A549 (cell line): Measurements from ENCODE around the gene ZBTB37. TPM values are rescaled to one million over a fixed set of nuclear protein-coding genes. Genes with fewer than 3 reads are reported as not detected.

Experiments used
- ATAC-seq, 2 experiments: fragments of 200-7000 bp in 1 of 2; fragments of >200 bp in 1 of 2; cut with Nextera tagmentation in 1 of 2; cut with Tn5 transposase in 1 of 2; 3 replicates each; pipeline versions ENCODE4 v1.8.0 to v1.9.1; 2018 to 2020; ENCODE audit warnings: mild to moderate bottlenecking in 1 of 2, moderate library complexity in 1 of 2
- CTCF ChIA-PET: fragments of 300-600 bp; sonication (Branson Sonifier 250); formaldehyde crosslinking; extraction: SDS; loops from one replicate; lab custom pipeline; 2021; ENCODE audit warnings: antibody characterized with exemption, inconsistent platforms; lab: Yijun Ruan, JAX
- POLR2A ChIA-PET: fragments of 350-600 bp; formaldehyde crosslinking; extraction: SDS; loops from one replicate; lab custom pipeline; 2021; ENCODE audit warnings: antibody characterized with exemption, inconsistent platforms; lab: Yijun Ruan, JAX
- DNase-seq, 2 experiments: peaks; one replicate each; pipeline versions ENCODE4 v3.0.0 to v3.0.0-alpha.2; 2011 to 2016; ENCODE audit warnings: low read depth in 1 of 2, low spot score in 1 of 2
- FAIRE-seq: peaks from 2 replicates; lab custom pipeline; 2011; peaks lifted over from hg19 to GRCh38; lab: Jason Lieb, UNC
- H3K27ac ChIP-seq, 2 experiments: fragments of >200 bp; sonication (Bioruptor Twin); formaldehyde crosslinking; 3 replicates each; pipeline ENCODE4 v1.5.1; 2016 to 2017
- H3K4me1 ChIP-seq: fragments of >200 bp; sonication (Bioruptor Twin); formaldehyde crosslinking; 3 replicates; pipeline ENCODE4 v1.6.1; 2016
- H3K4me2 ChIP-seq: fragments of >200 bp; sonication (Bioruptor Twin); formaldehyde crosslinking; 3 replicates; pipeline ENCODE4 v1.6.1; 2016
- H3K4me3 ChIP-seq: fragments of >200 bp; sonication (Bioruptor Twin); formaldehyde crosslinking; 3 replicates; pipeline ENCODE4 v1.5.1; 2016
- H3K9me3 ChIP-seq: fragments of >200 bp; sonication (Bioruptor Twin); formaldehyde crosslinking; 3 replicates; pipeline ENCODE4 v1.6.1; 2016
- BCL3 ChIP-seq: fragments of >200 bp; sonication (Bioruptor Twin); formaldehyde crosslinking; IDR thresholded peaks from 3 replicates; pipeline ENCODE4 v1.6.1; 2016
- BHLHE40 ChIP-seq: IDR thresholded peaks from 2 replicates; pipeline ENCODE4 v1.6.1; 2012; ENCODE audit warnings: low read depth, low read length, inconsistent platforms
- CBX8 ChIP-seq: fragments of 200-600 bp; sonication (generic); IDR thresholded peaks from 2 replicates; pipeline ENCODE4 v1.6.1; 2016
- E2F6 ChIP-seq: IDR thresholded peaks from 2 replicates; pipeline ENCODE4 v1.6.1; 2012; ENCODE audit warnings: low read depth, borderline replicate concordance
- EHMT2 ChIP-seq: fragments of 200-600 bp; sonication (generic); IDR thresholded peaks from 2 replicates; pipeline ENCODE4 v1.6.1; 2016; ENCODE audit warnings: antibody characterized with exemption, low read depth, mild to moderate bottlenecking, moderate library complexity
- ELK1 ChIP-seq: fragments of 150-350 bp; IDR thresholded peaks from 2 replicates; pipeline ENCODE4 v1.6.1; 2014; ENCODE audit warnings: low read depth, mild to moderate bottlenecking, low read length
- ESRRA ChIP-seq: fragments of 150-350 bp; IDR thresholded peaks from 2 replicates; pipeline ENCODE4 v1.6.1; 2014; ENCODE audit warnings: mild to moderate bottlenecking, low read length, borderline replicate concordance
- FOXS1 ChIP-seq: fragments of 250-450 bp; sonication (Bioruptor Pico); IDR thresholded peaks from 2 replicates; pipeline ENCODE4 v1.5.0; 2020; ENCODE audit warnings: mild to moderate bottlenecking, moderate library complexity
- GATA3 ChIP-seq: IDR thresholded peaks from 2 replicates; pipeline ENCODE4 v1.6.1; 2012; ENCODE audit warnings: borderline replicate concordance
- HES2 ChIP-seq: fragments of >200 bp; sonication (Bioruptor Twin); formaldehyde crosslinking; IDR thresholded peaks from 2 replicates; pipeline ENCODE4 v1.6.1; 2016
- HEYL ChIP-seq: fragments of 250-450 bp; sonication (Bioruptor Pico); IDR thresholded peaks from 2 replicates; pipeline ENCODE4 v1.8.0; 2021; ENCODE audit warnings: mild to moderate bottlenecking, moderate library complexity
- HMGXB4 ChIP-seq: fragments of 250-450 bp; sonication (Bioruptor Pico); IDR thresholded peaks from 2 replicates; pipeline ENCODE4 v1.5.0; 2021; ENCODE audit warnings: mild to moderate bottlenecking, moderate library complexity, borderline replicate concordance
- HOXA7 ChIP-seq: fragments of 250-450 bp; sonication (Bioruptor Pico); IDR thresholded peaks from 2 replicates; pipeline ENCODE4 v1.5.0; 2020; ENCODE audit warnings: mild to moderate bottlenecking, moderate library complexity
- HOXB5 ChIP-seq: fragments of 250-450 bp; sonication (Bioruptor Pico); IDR thresholded peaks from 2 replicates; pipeline ENCODE4 v1.5.0; 2020; ENCODE audit warnings: mild to moderate bottlenecking, moderate library complexity
- JUN ChIP-seq, 2 experiments: fragments of >200 bp; sonication (Bioruptor Twin); formaldehyde crosslinking; IDR thresholded peaks; 2 replicates in 1 of 2; 3 replicates in 1 of 2; pipeline ENCODE4 v1.6.1; 2016 to 2017
- KDM1A ChIP-seq: fragments of 200-600 bp; sonication (generic); IDR thresholded peaks from 2 replicates; pipeline ENCODE4 v1.6.1; 2016; ENCODE audit warnings: low read depth, mild to moderate bottlenecking
- MAFK ChIP-seq: fragments of 450-650 bp; IDR thresholded peaks from 2 replicates; pipeline ENCODE4 v1.6.1; 2014; ENCODE audit not compliant: partially characterized antibody
- MYC ChIP-seq: IDR thresholded peaks from 2 replicates; pipeline ENCODE4 v1.6.1; 2012; ENCODE audit warnings: mild to moderate bottlenecking, inconsistent platforms, low read length, improper control_type of control experiment, borderline replicate concordance
- PHF8 ChIP-seq: fragments of 200-600 bp; sonication (generic); IDR thresholded peaks from 2 replicates; pipeline ENCODE4 v1.6.1; 2016; ENCODE audit warnings: low read depth, mild to moderate bottlenecking, antibody characterized with exemption, moderate library complexity, borderline replicate concordance
- POLR2A ChIP-seq: IDR thresholded peaks from 2 replicates; pipeline ENCODE4 v1.6.1; 2012; ENCODE audit warnings: mild to moderate bottlenecking, low read length
- TFCP2L1 ChIP-seq: fragments of 250-450 bp; sonication (Bioruptor Pico); IDR thresholded peaks from 2 replicates; pipeline ENCODE4 v1.5.0; 2021; ENCODE audit warnings: mild to moderate bottlenecking
- ZC3H11A ChIP-seq: fragments of 450-650 bp; IDR thresholded peaks from 2 replicates; pipeline ENCODE4 v1.6.1; 2014; ENCODE audit warnings: antibody characterized with exemption, mild to moderate bottlenecking
- ZNF302 ChIP-seq: fragments of 250-450 bp; sonication (Bioruptor Pico); IDR thresholded peaks from 2 replicates; pipeline ENCODE4 v1.9.0; 2021; ENCODE audit warnings: inconsistent platforms, mild to moderate bottlenecking, moderate library complexity
- ZSCAN20 ChIP-seq: fragments of 250-450 bp; sonication (Bioruptor Pico); IDR thresholded peaks from 2 replicates; pipeline ENCODE4 v1.8.0; 2022; ENCODE audit warnings: mild to moderate bottlenecking, moderate library complexity
- WGBS: methylation state at CpG from one replicate; pipeline ENCODE4 v1.1.6; 2017; ENCODE audit errors: missing lambda C conversion rate; 5-methylcytosine and 5-hydroxymethylcytosine counted together
- polyA plus RNA-seq, 4 experiments: library from polyadenylated mRNA; depleted of rRNA in 3 of 4; stranded (reverse); fragments of >200 nt; fragmentation: RNase III in 1 of 4; extraction: RNeasy Plus Mini Kit Qiagen cat#74134 plus additional on column Dnase treatment in 1 of 4; gene quantifications; 2 replicates in 3 of 4; 3 replicates in 1 of 4; pipeline ENCODE4 v1.2.3, GENCODE V29; 2011 to 2017
- TF ChIP-seq, protein P1 (sequence below): fragments of 200-600 bp; sonication (generic); IDR thresholded peaks from 2 replicates; pipeline ENCODE4 v1.6.1; 2016; ENCODE audit warnings: antibody characterized with exemption, mild to moderate bottlenecking, moderate library complexity

ZBTB37 gene
- polyA plus RNA-seq, 2 of the 4 experiments (the other 2 are of a cell fraction): 1.0 to 3.0 TPM

DNA sequence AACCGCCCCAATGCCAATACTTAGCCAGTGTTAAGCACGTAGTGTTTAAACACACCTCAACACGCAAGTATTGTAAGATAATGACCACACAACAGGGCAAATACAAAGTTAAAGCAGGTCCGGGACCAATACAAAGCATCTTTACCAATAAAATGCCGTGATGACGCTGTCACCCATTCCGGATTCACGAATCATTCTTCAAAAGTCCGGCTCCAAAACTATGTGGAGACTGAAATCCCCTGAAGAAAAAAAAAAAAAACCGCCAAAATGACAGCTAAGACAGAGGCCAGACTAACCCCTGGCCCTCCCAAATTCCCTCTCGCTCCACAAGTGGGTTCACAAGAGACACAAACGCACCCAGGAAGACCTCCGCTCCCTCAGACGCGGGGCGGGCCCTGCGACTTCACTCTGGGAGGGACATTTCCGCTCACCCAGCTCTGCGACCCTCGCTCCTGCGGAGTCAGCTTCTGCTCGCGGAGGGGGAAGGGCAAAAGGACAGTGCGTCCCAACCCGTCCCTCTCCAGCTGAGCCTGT lies 44.3 kb upstream of the ZBTB37 start:
- Histone ChIP-seq H3K4me3 (peak overlapping the region; percentile 74), H3K4me2 (peak overlapping the region; percentile 93), H3K27ac (peak overlapping the region; percentile 90 to 92), H3K4me1 (peaks cover 16% of the 10 kb centered on the region; the same call in 1 of the 3 replicates), H3K9me3 (no peaks in the 10 kb centered on the region)
- no peak for DNase-seq
- peak; percentile 60 to 70; a peak in 5 of 6 replicates for ATAC-seq
- no peak for FAIRE-seq
- 3% methylated on average over 25 of the region's 25 CpGs for WGBS
- peak; percentile 34; the same call in 1 of the 2 replicates for TF ChIP-seq PHF8
- TF ChIP-seq TFCP2L1 (CRISPR knock-in tag): no peak
- ChIA-PET POLR2A (interaction anchor here (0.5 to 2.5 kb wide), 16 partner anchors 15 to 1082 kb away, joined by 3 to 26 read pairs (median 3); partner anchors contain the start of genes GAS5, KLHL20, PRDX6 and ZBTB37), CTCF (interaction anchor here (0.6 to 5.5 kb wide), 12 partner anchors 10 to 1080 kb away, joined by 3 to 48 read pairs (median 4); no protein-coding TSS in a partner anchor)

DNA sequence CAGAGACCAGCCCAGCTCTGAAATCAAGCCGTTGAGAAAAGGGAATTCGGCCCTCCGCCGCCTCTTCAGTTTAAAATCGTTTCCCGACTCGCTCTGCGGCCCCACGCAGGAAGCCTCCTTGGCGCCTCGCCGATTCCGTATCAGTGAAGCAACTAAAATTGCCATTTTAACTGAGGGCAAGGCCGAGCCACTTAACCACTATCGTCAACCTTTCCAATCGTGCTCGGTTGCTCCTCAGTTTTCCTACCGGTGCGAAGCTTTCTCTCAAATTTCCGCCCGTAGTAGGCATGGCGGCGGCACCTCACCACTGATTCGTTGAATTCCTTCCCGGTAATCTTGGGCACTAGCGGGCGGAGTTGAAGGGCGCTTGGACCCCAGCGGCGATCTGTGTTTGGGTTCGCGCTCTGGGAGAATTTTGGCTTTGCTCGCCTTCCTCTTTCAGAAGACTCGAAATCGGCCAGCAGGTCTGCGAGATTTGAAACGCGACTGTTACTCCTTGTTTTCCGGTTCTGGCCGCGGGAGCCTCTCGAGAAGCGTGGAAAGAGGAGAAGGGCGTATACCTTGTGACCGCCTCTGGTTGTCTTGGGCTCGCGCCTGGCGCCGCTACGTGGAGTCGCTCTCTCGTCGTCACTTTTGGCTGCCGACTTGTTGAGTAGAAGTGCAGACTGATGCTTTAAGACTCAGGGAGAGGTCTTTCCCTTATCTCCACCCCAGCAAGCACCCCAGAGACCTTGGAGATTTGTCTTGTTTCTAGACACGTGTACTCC lies 43.7 kb upstream of the ZBTB37 start, which contains the start of the genes CENPL and DARS2:
Gene CENPL, minus strand, starts transcription at position 569 of the 767 bp plus-strand sequence. CDS start 13,584 bp downstream, outside the sequence.
Gene DARS2, plus strand, starts transcription at position 359 of the 767 bp plus-strand sequence. CDS start 557 bp downstream, outside the sequence.
- peak within 1 kb of the TSS; percentile 93 for H3K4me2 ChIP-seq
- POLR2A ChIA-PET: interaction anchor here (0.5 to 2.5 kb wide), 17 partner anchors 14 to 1082 kb away, joined by 3 to 26 read pairs (median 3); partner anchors contain the start of genes GAS5, KLHL20, PRDX6 and ZBTB37
- peak within 1 kb of the TSS; percentile 74 for H3K4me3 ChIP-seq
- DNase-seq (peak; percentile 91 to 98), FAIRE-seq (no peak), ATAC-seq (peak; percentile 96)
- peak within 1 kb of the TSS; percentile 90 to 92 for H3K27ac ChIP-seq
- no peaks in the 10 kb centered on the region for H3K9me3 ChIP-seq
- WGBS: 2% methylated on average over 51 of the region's 55 CpGs
- CTCF ChIA-PET: interaction anchor here (0.6 to 5.5 kb wide), 19 partner anchors 9 to 1081 kb away, joined by 3 to 48 read pairs (median 3); no protein-coding TSS in a partner anchor
- H3K4me1 ChIP-seq: peaks cover 16% of the 10 kb centered on the region; the same call in 1 of the 3 replicates
- TF ChIP-seq HOXA7 (CRISPR knock-in tag) (no peak), MAFK (no peak), EHMT2 (no peak), BHLHE40 (no peak), FOXS1 (CRISPR knock-in tag) (no peak), KDM1A (no peak), HOXB5 (no peak), JUN (IDR thresholded peaks at IDR 0.05) (peak; percentile 78 to 83; a peak in 3 of 5 replicates), HEYL (no peak), POLR2A (peak; percentile 51), MYC (no peak; the same call in 1 of the 2 replicates), ELK1 (no peak), E2F6 (peak; percentile 48; the same call in 1 of the 2 replicates), TFCP2L1 (CRISPR knock-in tag) (no peak), GATA3 (peak; percentile 34; the same call in 1 of the 2 replicates), ESRRA (no peak; the same call in 1 of the 2 replicates), BCL3 (peak; percentile 15; the same call in 2 of the 3 replicates), CBX8 (no peak), HES2 (no peak), ZC3H11A (no peak), HMGXB4 (no peak), ZSCAN20 (CRISPR knock-in tag) (no peak), PHF8 (peak; percentile 85), ZNF302 (CRISPR knock-in tag) (no peak)
- TF ChIP-seq, protein P1, sequence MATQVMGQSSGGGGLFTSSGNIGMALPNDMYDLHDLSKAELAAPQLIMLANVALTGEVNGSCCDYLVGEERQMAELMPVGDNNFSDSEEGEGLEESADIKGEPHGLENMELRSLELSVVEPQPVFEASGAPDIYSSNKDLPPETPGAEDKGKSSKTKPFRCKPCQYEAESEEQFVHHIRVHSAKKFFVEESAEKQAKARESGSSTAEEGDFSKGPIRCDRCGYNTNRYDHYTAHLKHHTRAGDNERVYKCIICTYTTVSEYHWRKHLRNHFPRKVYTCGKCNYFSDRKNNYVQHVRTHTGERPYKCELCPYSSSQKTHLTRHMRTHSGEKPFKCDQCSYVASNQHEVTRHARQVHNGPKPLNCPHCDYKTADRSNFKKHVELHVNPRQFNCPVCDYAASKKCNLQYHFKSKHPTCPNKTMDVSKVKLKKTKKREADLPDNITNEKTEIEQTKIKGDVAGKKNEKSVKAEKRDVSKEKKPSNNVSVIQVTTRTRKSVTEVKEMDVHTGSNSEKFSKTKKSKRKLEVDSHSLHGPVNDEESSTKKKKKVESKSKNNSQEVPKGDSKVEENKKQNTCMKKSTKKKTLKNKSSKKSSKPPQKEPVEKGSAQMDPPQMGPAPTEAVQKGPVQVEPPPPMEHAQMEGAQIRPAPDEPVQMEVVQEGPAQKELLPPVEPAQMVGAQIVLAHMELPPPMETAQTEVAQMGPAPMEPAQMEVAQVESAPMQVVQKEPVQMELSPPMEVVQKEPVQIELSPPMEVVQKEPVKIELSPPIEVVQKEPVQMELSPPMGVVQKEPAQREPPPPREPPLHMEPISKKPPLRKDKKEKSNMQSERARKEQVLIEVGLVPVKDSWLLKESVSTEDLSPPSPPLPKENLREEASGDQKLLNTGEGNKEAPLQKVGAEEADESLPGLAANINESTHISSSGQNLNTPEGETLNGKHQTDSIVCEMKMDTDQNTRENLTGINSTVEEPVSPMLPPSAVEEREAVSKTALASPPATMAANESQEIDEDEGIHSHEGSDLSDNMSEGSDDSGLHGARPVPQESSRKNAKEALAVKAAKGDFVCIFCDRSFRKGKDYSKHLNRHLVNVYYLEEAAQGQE: 0 out of 2 replicates have a peak, but pooled peaks have one; percentile 50
